G401 (cell line): ENCODE data around the gene SLC22A14. TPM values are rescaled to one million over a fixed set of nuclear protein-coding genes. Genes with fewer than 3 reads are reported as not detected.

Experiments used
- DNase-seq: peaks from one replicate; pipeline ENCODE4 v3.0.0-alpha.2; 2015; ENCODE audit warnings: low spot score
- in situ Hi-C: cut with HindIII; loops from 2 replicates; pipeline ENCODE4 v1.10.0; 2016; ENCODE audit warnings: low sequenced_read_pairs, mixed read lengths
- total RNA-seq: library from RNA; depleted of rRNA; stranded (reverse); fragments of >200 nt; shearing (Covaris generic); gene quantifications from 2 replicates; pipeline ENCODE4 v1.2.3, GENCODE V29; 2014; rRNA removed

SLC22A14 gene
- total RNA-seq, 1 experiment from 2014 or later: not detected

DNA sequence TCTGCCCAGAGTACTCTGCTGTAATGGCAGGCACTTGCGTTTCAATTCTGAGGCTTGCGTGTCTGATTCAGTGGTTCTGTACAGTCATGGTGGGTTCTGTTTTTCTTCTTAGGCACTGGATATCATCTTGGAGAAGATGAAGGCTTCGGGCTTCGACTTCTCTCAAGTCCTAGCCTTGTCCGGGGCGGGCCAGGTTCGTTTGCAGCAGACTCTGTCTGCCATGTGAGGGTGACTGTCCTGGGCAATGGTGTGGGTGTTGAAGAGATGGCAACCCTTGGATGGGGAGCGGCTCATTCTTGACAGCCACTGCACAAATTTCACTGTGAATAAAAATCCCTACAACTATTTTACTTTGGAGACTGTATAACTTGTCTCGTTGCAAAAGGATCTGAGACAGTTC is 80.7 kb downstream of the SLC22A14 start:
- DNase-seq: no peak
- in situ Hi-C loops: no loop called here

DNA sequence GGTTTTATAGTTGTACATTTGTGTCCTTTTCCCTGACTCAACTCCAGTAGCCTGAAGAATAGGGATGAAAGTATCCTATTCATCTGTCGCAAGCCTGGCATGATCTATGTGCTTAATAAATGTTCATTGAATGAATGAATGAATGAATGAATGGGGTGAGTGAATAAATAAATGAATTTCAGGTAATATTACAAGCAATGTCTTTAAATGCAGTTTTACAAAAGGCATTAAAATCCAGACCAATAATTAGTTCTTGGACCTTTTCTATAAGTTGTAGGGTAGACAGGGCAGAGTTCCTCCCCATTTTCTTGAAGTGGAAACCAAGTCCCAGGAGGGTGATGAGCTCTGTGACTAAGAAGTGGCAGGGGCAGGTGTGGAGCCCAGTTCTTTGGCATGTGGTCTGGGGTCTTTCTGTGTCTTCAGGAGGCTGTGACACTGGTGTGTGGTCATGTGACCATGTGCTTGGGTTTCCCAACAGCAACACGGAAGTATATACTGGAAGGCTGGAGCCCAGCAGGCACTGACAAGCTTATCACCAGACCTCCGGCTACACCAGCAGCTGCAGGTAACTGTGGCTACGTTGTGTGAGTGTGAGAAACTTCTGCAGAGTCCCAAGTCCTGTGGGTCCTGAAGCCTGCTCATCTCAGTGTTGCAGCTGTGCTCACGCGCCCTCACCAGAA is 82.8 kb downstream of the SLC22A14 start:
- in situ Hi-C loops: no loop called here
- no peak for DNase-seq

DNA sequence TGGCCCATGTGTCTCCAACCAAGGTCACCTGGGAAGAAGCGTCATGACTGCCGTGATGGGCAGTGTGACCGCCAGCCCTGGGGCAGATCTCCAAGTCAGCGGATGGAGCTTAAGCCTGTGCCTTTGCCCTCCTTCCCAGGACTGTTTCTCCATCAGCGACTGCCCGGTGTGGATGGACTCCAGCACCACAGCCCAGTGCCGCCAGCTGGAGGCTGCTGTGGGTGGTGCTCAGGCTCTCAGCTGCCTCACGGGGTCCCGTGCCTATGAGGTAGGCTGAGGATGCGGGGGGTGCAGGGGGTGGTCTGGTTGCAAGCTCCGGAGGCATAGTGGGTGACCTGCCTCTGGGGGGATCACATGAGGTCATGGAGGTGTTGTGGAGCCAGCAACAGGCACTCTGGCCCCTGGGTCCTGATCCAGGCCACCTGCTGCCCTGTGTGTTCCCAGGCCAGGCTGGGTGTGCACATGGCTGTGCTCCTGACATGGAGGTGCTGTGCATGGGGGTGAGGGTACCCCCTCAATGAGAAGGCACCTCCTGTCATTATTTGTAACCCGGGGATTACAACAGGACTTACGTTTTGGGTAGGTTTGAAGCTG is 83.5 kb downstream of the SLC22A14 start:
- no peak for DNase-seq
- in situ Hi-C loops: no loop called here

DNA sequence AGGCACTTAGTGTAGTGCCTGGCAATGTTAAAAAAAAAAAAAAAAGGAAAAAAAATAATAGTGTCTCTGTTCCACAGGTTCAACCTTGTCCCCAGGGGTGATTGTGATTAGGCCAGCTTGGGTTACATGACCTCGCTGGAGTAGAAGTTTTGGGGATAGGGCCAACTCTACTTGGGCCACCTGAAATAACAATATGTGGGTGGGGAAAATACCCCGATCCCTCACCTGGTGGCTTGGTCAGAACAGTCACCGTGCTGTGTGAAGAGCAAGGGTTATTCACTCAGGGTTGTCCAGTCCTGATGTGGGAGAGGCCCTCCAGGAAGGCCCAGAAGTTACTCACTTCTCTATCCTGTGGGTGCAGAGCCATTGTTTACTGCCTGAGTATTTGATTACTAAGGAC is 84.0 kb downstream of the SLC22A14 start:
- in situ Hi-C loops: no loop called here
- DNase-seq: no peak

DNA sequence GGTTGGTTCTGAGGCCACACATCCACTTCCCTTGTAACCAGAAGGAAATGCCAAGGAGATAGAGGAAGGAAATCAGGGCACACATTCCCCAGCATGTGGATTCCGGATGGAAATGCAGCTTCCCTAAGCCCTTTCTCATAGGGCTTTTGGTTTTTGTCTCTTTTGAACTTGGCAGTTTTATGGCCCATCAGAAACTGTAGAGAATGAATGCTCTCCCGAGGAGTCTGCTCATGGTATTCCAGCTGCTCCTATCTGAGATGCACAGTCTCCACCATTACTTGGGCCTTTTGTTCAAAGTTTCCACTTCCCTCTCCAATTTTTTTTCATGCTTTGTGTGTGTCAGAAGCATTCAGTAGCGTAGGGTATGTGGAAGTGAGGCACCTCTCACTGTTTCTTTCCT is 85.7 kb downstream of the SLC22A14 start:
- in situ Hi-C loops: no loop called here
- DNase-seq: no peak

Other genes starting within 250 kb of the SLC22A14 start
- not detected in 2 replicates for gene DLEC1, start 243.1 kb upstream of the SLC22A14 start, total RNA-seq
- 52.7 and 58.6 TPM in 2 replicates for gene ACAA1, start 145.2 kb upstream of the SLC22A14 start, total RNA-seq
- gene MYD88, start 143.6 kb upstream of the SLC22A14 start, total RNA-seq: 0.06 TPM in 1 of 2 replicates, not detected in the other
- 24.5 and 28.9 TPM in 2 replicates for gene OXSR1, start 116.8 kb upstream of the SLC22A14 start, total RNA-seq
- not detected in 2 replicates for gene SLC22A13, start 16.5 kb upstream of the SLC22A14 start, total RNA-seq
- gene XYLB, start 64.5 kb downstream of the SLC22A14 start, total RNA-seq: 3.1 and 3.4 TPM in 2 replicates
- gene ACVR2B, start 171.6 kb downstream of the SLC22A14 start, total RNA-seq: 9.0 and 11.4 TPM in 2 replicates
- gene EXOG, start 214.0 kb downstream of the SLC22A14 start, total RNA-seq: 16.6 and 18.2 TPM in 2 replicates